Right lobe of liver (tissue), 4 donors: Measurements from ENCODE around the gene MYO1A.

ENCODE experiments used
- CTCF ChIP-seq, 4 donors: fragments of 200-600 bp in 3 of 4; fragments of 450-650 bp in 1 of 4; IDR thresholded peaks; one replicate each; pipeline versions ENCODE4 v1.5.1 to v1.8.0; 2016 to 2022; ENCODE audit warnings: antibody characterized with exemption in 4 of 4, mild to moderate bottlenecking in 2 of 4
- POLR2A ChIP-seq: fragments of 450-650 bp; IDR thresholded peaks from one replicate; pipeline ENCODE4 v1.6.1; 2017; ENCODE audit warnings: antibody characterized with exemption, mild to moderate bottlenecking
- donor health status: DM: no; HTN: no; CAD: no.
- donor health status: DM: no; HTN: no; CAD: no.
- donor health status: DM: no; HTN: yes; CAD: no.

GRCh38 chr12:57093415-57094207 is 43.7 kb upstream of the MYO1A start:
- peak; percentile 44 to 54 (median 46) for TF ChIP-seq CTCF (IDR thresholded peaks at IDR 0.05)
- TF ChIP-seq POLR2A, result no peak
